ENCODE results near the gene PTPN14.

- TF ChIP-seq EP300 (conservative IDR thresholded peaks at IDR 0.05; ENCODE audit: poor library complexity, severe bottlenecking) (no peak), POLR2AphosphoS5 (IDR thresholded peaks at IDR 0.05) (no peak), EZH2 (IDR thresholded peaks at IDR 0.05; ENCODE audit: borderline replicate concordance, insufficient read depth, low read length, poor library complexity, severe bottlenecking) (no peak), TAF1 (IDR thresholded peaks at IDR 0.05; ENCODE audit: low read depth) (no peak), MXI1 (conservative IDR thresholded peaks at IDR 0.05; ENCODE audit: poor library complexity, severe bottlenecking) (no peak), SMC3 (conservative IDR thresholded peaks at IDR 0.05; ENCODE audit: poor library complexity) (no peak)
- TF ChIP-seq, protein P1, sequence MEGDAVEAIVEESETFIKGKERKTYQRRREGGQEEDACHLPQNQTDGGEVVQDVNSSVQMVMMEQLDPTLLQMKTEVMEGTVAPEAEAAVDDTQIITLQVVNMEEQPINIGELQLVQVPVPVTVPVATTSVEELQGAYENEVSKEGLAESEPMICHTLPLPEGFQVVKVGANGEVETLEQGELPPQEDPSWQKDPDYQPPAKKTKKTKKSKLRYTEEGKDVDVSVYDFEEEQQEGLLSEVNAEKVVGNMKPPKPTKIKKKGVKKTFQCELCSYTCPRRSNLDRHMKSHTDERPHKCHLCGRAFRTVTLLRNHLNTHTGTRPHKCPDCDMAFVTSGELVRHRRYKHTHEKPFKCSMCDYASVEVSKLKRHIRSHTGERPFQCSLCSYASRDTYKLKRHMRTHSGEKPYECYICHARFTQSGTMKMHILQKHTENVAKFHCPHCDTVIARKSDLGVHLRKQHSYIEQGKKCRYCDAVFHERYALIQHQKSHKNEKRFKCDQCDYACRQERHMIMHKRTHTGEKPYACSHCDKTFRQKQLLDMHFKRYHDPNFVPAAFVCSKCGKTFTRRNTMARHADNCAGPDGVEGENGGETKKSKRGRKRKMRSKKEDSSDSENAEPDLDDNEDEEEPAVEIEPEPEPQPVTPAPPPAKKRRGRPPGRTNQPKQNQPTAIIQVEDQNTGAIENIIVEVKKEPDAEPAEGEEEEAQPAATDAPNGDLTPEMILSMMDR (IDR thresholded peaks at IDR 0.05; ENCODE audit: poor library complexity, severe bottlenecking): no peak
- TF ChIP-seq, protein P2, sequence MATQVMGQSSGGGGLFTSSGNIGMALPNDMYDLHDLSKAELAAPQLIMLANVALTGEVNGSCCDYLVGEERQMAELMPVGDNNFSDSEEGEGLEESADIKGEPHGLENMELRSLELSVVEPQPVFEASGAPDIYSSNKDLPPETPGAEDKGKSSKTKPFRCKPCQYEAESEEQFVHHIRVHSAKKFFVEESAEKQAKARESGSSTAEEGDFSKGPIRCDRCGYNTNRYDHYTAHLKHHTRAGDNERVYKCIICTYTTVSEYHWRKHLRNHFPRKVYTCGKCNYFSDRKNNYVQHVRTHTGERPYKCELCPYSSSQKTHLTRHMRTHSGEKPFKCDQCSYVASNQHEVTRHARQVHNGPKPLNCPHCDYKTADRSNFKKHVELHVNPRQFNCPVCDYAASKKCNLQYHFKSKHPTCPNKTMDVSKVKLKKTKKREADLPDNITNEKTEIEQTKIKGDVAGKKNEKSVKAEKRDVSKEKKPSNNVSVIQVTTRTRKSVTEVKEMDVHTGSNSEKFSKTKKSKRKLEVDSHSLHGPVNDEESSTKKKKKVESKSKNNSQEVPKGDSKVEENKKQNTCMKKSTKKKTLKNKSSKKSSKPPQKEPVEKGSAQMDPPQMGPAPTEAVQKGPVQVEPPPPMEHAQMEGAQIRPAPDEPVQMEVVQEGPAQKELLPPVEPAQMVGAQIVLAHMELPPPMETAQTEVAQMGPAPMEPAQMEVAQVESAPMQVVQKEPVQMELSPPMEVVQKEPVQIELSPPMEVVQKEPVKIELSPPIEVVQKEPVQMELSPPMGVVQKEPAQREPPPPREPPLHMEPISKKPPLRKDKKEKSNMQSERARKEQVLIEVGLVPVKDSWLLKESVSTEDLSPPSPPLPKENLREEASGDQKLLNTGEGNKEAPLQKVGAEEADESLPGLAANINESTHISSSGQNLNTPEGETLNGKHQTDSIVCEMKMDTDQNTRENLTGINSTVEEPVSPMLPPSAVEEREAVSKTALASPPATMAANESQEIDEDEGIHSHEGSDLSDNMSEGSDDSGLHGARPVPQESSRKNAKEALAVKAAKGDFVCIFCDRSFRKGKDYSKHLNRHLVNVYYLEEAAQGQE (IDR thresholded peaks at IDR 0.05; ENCODE audit: borderline replicate concordance): no peak
These were observed 91.0 kb downstream of the PTPN14 start for GRCh38 chr1:214460304-214460916.

Data from neural cell (in vitro differentiated cells).